ENCODE results near the gene ARHGAP26. TPM values are rescaled to one million over a fixed set of nuclear protein-coding genes. Genes with fewer than 3 reads are reported as not detected.

ARHGAP26 gene
- total RNA-seq, 1 donor from 2014 or later: 20.0 TPM

DNA sequence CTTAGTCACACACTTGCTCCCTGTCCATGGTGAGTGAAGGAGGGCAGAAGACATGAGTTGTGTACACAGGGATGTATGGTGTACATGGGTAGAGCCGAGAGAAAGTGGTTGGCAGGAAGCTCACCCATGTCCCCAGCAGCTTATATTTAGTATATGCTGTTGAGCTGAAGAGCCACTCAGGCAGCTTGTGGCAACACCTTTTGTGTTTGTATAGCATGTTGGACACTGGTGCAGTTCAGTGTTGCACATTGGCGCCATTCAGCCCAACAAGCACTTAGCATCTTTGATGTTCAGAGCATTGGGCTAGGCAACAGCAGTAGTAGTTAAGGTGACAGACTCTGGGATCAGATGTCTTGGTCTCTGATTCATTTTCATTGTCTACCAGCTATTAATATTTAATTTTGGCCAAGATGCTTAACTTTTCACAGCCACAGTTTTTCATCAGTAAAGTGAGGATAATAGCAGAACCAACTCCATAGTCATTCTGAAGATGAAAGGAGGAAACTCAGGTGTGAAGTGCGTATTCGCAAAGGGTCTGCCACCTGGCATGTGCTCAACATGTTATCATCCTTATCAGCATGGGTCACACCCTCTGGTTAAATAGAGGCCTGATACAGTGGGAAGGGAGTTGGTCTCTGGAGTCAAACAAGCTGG, 448.5 kb downstream of the ARHGAP26 start:
- H3K4me1 Mint-ChIP-seq (ENCODE audit: low read depth): peaks cover 91% of the 10 kb centered on the region
- peak overlapping the region; percentile 80 for H3K27ac Mint-ChIP-seq
- H3K27me3 Mint-ChIP-seq (ENCODE audit: insufficient read depth): no peaks in the 10 kb centered on the region
- H3K4me3 Mint-ChIP-seq: no peak overlapping the region
- H3K36me3 Mint-ChIP-seq (ENCODE audit: low read depth): peaks cover 33% of the 10 kb centered on the region
- intact Hi-C loops (cut with micrococcal nuclease): no loop called here
- DNase-seq (ENCODE audit: low spot score): no peak
- no peaks in the 10 kb centered on the region for H3K9me3 Mint-ChIP-seq

DNA sequence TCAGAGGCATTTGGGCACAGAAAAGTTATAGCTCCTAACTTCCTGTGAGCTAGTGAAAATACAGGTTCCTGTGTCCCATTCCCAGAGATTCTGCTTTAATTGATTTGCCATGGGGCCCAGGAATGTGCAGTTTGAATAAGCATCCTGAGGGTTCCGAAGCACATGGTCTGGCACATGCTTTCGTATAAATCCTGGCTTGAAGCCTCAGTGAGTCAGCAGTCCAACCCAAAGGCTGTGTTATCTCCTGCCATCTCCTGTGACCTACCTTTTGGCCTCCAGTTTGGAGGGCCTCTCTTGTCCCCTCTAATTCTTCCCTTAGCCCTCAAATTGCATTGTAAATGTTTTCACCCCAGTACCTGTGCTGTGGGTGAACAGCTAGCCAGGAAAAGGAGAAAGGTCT, 449.5 kb downstream of the ARHGAP26 start:
- Mint-ChIP-seq H3K36me3 (ENCODE audit: low read depth) (peaks cover 30% of the 10 kb centered on the region), H3K4me1 (ENCODE audit: low read depth) (peaks cover 89% of the 10 kb centered on the region), H3K4me3 (no peak overlapping the region), H3K9me3 (no peaks in the 10 kb centered on the region), H3K27ac (no peak overlapping the region), H3K27me3 (ENCODE audit: insufficient read depth) (no peaks in the 10 kb centered on the region)
- intact Hi-C loops (cut with micrococcal nuclease): loop anchor here (5.0 to 10.0 kb wide), 3 partner anchors 43 to 608 kb away; no protein-coding TSS in a partner anchor
- no peak for DNase-seq (ENCODE audit: low spot score)

DNA sequence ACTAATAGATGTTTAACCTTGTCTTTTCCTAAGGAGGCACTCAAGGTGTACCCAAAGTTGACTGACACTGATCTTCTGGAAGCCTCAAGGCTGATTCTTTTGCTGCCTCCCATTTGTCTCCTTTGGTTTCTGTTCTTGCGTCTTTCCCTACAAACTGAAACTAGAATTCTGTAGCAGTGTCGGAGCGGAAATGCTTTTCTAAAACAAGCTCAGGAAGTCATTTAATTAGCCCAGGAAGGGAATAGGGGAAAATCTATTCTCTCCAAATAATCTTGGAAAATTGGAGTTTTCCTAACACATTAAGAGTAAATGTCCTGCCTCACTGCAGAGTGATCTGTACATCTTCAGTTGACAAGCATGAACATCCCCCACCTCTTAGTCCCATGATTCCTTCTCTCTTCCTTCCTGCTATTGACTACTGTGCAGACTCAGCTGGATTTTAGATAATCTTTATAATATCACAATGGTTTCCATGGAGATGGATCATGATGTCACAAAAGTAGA, 450.6 kb downstream of the ARHGAP26 start:
- no peaks in the 10 kb centered on the region for H3K27me3 Mint-ChIP-seq (ENCODE audit: insufficient read depth)
- H3K4me3 Mint-ChIP-seq: peak overlapping the region; percentile 30
- H3K9me3 Mint-ChIP-seq: no peaks in the 10 kb centered on the region
- peaks cover 23% of the 10 kb centered on the region for H3K36me3 Mint-ChIP-seq (ENCODE audit: low read depth)
- peaks cover 84% of the 10 kb centered on the region for H3K4me1 Mint-ChIP-seq (ENCODE audit: low read depth)
- intact Hi-C loops (cut with micrococcal nuclease): loop anchor here (5.0 to 10.0 kb wide), 3 partner anchors 42 to 607 kb away; no protein-coding TSS in a partner anchor
- DNase-seq (ENCODE audit: low spot score): no peak
- H3K27ac Mint-ChIP-seq: peak overlapping the region; percentile 92

DNA sequence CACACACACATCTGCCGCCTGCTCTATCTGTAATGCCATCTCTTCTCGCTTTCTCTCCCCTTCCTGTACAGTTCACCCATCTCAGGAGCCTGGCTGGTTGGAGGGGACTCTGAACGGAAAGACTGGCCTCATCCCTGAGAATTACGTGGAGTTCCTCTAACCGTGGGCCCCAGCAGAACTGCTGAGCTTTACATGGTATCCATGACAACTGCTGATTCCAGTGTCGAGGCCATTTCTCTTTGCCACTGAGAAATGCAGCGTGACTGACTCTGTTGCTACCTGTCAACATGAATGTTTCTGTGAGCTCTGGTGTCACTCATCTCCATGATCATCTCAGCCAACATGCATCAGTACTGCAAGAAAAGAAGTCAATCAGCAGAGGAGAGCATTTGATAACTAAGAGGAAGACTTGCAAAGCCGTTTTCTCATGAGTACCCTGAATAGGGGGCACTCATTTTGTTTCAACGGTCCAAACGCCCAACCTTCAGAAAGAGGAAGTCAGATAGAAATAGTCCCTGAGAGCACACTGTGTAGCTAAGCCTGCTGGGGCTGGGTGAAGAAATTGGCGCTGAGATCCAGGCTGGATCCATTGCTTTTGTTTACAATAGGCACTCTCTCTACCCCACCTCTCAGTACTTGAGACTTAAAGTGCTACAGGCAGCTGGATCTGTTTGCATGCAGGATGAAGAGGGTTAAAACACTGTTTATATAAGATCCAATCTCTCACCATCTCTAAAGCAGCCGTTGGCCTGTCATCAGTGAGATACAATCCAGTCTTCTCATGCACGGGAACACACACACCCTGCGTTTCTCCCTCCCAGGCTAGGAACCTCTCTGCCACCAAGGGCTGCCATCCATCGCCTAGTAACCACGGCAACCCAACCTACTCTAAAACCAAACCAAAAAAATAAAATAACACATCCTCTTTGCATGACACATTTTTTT, 452.4 kb downstream of the ARHGAP26 start:
- peaks cover 77% of the 10 kb centered on the region for H3K4me1 Mint-ChIP-seq (ENCODE audit: low read depth)
- peak overlapping the region; percentile 92 for H3K27ac Mint-ChIP-seq
- peaks cover 16% of the 10 kb centered on the region for H3K36me3 Mint-ChIP-seq (ENCODE audit: low read depth)
- DNase-seq (ENCODE audit: low spot score): peak; percentile 59
- no peaks in the 10 kb centered on the region for H3K27me3 Mint-ChIP-seq (ENCODE audit: insufficient read depth)
- intact Hi-C loops (cut with micrococcal nuclease): loop anchor here (1.0 to 10.0 kb wide), 10 partner anchors 8 to 605 kb away; no protein-coding TSS in a partner anchor
- H3K4me3 Mint-ChIP-seq: peak overlapping the region; percentile 60
- H3K9me3 Mint-ChIP-seq: no peaks in the 10 kb centered on the region

DNA sequence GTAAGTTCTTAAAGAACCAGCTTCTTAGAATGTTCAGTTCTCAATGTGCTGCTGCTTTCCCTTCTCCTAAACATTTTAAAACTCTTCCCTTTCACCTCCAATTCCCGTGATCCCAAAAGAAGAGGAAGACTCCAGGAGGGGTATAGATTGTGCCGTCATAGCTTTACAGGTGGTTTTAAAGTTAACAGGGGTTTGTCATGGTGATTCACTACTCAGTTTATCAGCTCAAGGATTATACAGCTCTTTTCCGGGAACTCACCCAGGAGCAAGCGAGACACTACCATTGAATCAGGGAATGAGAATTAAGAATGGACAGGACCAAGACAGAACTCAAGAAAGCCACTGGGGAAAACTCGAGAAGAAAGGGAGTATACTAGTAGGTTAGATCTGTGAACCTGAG, 454.5 kb downstream of the ARHGAP26 start:
- H3K4me3 Mint-ChIP-seq: no peak overlapping the region
- no peaks in the 10 kb centered on the region for H3K27me3 Mint-ChIP-seq (ENCODE audit: insufficient read depth)
- DNase-seq (ENCODE audit: low spot score): no peak
- no peaks in the 10 kb centered on the region for H3K9me3 Mint-ChIP-seq
- peaks cover 9% of the 10 kb centered on the region for H3K36me3 Mint-ChIP-seq (ENCODE audit: low read depth)
- H3K27ac Mint-ChIP-seq: peak overlapping the region; percentile 40
- peaks cover 72% of the 10 kb centered on the region for H3K4me1 Mint-ChIP-seq (ENCODE audit: low read depth)
- intact Hi-C loops (cut with micrococcal nuclease): loop anchor here (5.0 to 10.0 kb wide), 3 partner anchors 38 to 603 kb away; no protein-coding TSS in a partner anchor

DNA sequence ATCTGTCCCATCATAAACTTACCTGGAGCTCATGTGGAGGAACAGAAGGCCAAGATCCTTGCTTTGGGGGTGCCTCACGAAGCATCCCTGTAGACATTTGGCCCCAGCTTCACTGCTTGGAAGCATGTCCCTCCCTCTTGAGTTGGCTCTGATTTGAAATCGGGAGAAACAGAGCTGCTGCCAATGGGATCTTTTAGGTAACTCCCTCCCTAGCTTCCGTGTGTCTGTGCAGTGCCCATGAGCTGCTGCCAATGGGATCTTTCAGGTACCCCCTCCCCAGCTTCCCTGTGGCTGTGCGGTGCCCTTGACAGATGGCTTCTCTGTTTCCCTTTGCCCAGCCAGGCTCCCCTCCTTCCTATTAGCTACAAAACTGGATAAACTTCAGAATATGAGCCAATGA, 455.3 kb downstream of the ARHGAP26 start:
- intact Hi-C loops (cut with micrococcal nuclease): loop anchor here (10.0 kb wide), 1 partner anchor 469 kb away; no protein-coding TSS in a partner anchor
- DNase-seq (ENCODE audit: low spot score): no peak
- Mint-ChIP-seq H3K36me3 (ENCODE audit: low read depth) (peaks cover 9% of the 10 kb centered on the region), H3K4me3 (no peak overlapping the region), H3K4me1 (ENCODE audit: low read depth) (peaks cover 73% of the 10 kb centered on the region), H3K9me3 (no peaks in the 10 kb centered on the region), H3K27ac (peak overlapping the region; percentile 21), H3K27me3 (ENCODE audit: insufficient read depth) (no peaks in the 10 kb centered on the region)

DNA sequence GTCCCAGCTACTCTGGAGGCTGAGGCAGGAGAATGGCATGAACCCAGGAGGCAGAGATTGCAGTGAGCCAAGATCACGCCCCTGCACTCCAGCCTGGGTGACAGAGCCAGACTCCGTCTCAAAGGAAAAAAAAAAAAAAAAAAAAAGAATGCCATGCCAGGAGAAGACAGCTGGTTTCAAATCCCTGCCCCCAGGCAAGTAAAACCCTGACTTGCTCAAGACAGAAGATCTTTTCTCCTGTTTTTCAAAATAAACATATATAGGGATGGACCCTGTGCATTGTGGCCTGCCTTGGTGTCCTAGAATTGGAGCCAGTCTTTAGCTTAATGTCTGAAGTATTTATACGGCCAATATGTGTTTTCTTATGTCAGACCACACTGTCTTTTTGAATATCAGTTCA, 456.2 kb downstream of the ARHGAP26 start:
- intact Hi-C loops (cut with micrococcal nuclease): loop anchor here (10.0 kb wide), 1 partner anchor 468 kb away; no protein-coding TSS in a partner anchor
- Mint-ChIP-seq H3K4me1 (ENCODE audit: low read depth) (peaks cover 72% of the 10 kb centered on the region), H3K4me3 (no peak overlapping the region), H3K9me3 (no peaks in the 10 kb centered on the region), H3K27me3 (ENCODE audit: insufficient read depth) (no peaks in the 10 kb centered on the region), H3K36me3 (ENCODE audit: low read depth) (peaks cover 9% of the 10 kb centered on the region), H3K27ac (no peak overlapping the region)
- DNase-seq (ENCODE audit: low spot score): no peak

DNA sequence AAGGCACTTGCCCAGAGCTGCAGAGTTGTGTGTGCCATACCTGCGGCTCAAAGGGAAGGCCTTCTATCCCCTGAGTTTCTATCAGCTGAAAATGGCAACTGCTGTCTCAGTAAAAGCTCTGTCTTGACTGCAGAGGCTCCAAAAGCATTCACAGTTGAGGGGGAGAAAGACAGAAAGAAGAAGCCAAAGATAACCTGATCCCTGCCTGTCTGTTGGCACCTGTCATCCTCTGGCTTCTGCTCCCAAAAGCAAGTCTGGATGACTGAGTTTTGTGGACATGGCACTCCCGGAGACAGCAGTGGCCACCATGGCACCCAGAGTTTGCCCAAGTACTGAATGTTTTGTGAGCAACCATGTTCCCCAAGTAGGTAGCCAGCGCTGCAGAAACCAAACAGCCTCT, 456.7 kb downstream of the ARHGAP26 start:
- intact Hi-C loops (cut with micrococcal nuclease): loop anchor here (10.0 kb wide), 1 partner anchor 468 kb away; no protein-coding TSS in a partner anchor
- H3K9me3 Mint-ChIP-seq: no peaks in the 10 kb centered on the region
- no peak for DNase-seq (ENCODE audit: low spot score)
- H3K4me3 Mint-ChIP-seq: no peak overlapping the region
- no peak overlapping the region for H3K27ac Mint-ChIP-seq
- H3K27me3 Mint-ChIP-seq (ENCODE audit: insufficient read depth): no peaks in the 10 kb centered on the region
- peaks cover 67% of the 10 kb centered on the region for H3K4me1 Mint-ChIP-seq (ENCODE audit: low read depth)
- peaks cover 9% of the 10 kb centered on the region for H3K36me3 Mint-ChIP-seq (ENCODE audit: low read depth)

DNA sequence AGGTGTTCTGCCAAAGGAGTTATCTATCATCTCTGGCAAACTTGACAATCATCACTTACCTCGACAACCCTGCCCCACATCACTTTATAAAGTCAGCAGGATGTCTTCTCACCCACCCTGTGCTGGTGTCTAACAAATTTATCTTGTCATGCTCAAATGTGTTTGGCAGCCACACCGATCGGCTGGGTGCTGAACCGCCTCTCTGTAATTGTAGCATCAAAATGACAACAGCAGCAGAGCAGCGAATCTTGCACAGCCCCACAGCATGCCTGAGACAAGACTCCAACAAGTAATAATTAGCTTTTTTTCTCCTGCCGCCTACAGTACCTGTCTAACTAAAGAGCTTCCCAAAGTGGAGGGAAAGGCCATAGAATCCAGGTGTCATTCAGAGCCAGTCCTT, 457.1 kb downstream of the ARHGAP26 start:
- no peak overlapping the region for H3K27ac Mint-ChIP-seq
- H3K27me3 Mint-ChIP-seq (ENCODE audit: insufficient read depth): no peaks in the 10 kb centered on the region
- H3K4me1 Mint-ChIP-seq (ENCODE audit: low read depth): peaks cover 63% of the 10 kb centered on the region
- intact Hi-C loops (cut with micrococcal nuclease): loop anchor here (10.0 kb wide), 1 partner anchor 468 kb away; no protein-coding TSS in a partner anchor
- DNase-seq (ENCODE audit: low spot score): no peak
- no peak overlapping the region for H3K4me3 Mint-ChIP-seq
- H3K36me3 Mint-ChIP-seq (ENCODE audit: low read depth): peaks cover 7% of the 10 kb centered on the region
- no peaks in the 10 kb centered on the region for H3K9me3 Mint-ChIP-seq

DNA sequence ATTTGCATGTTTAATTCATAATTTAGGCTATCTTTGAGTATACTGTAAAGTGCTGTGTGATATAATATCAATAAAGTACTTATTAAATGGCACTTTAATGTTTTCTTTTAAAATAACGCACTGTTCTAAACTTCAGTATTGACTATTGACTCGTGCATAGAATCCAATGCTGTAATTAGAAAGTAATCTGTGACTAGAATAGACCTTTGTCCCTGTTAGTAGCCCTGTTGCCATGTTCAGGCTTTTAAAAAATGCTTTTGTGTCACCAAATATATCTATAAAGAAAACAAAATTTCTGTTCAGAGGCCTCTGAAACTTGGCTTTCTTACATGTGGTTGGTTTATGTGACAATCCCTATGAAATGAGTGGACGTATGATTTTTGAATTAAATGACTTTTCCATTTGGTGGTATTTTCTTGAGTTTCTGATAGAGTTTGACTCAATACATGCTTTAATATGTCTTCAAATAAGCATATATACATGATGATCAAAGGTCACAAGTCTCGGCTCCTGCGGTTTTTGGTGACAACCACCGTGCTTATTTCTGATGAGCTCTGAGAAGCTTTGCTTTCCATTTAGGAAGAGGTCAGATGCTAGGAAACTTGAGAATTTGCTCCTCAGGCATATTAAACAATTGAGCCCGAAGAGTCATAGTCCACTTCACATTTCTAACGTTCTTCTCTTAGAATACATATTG, 458.6 kb downstream of the ARHGAP26 start:
- no peak for DNase-seq (ENCODE audit: low spot score)
- peak overlapping the region; percentile 43 for H3K4me3 Mint-ChIP-seq
- peaks cover 48% of the 10 kb centered on the region for H3K4me1 Mint-ChIP-seq (ENCODE audit: low read depth)
- intact Hi-C loops (cut with micrococcal nuclease): loop anchor here (1.0 to 10.0 kb wide), 2 partner anchors 31 to 466 kb away; no protein-coding TSS in a partner anchor
- no peaks in the 10 kb centered on the region for H3K9me3 Mint-ChIP-seq
- no peaks in the 10 kb centered on the region for H3K27me3 Mint-ChIP-seq (ENCODE audit: insufficient read depth)
- peaks cover 3% of the 10 kb centered on the region for H3K36me3 Mint-ChIP-seq (ENCODE audit: low read depth)
- H3K27ac Mint-ChIP-seq: peak overlapping the region; percentile 87

DNA sequence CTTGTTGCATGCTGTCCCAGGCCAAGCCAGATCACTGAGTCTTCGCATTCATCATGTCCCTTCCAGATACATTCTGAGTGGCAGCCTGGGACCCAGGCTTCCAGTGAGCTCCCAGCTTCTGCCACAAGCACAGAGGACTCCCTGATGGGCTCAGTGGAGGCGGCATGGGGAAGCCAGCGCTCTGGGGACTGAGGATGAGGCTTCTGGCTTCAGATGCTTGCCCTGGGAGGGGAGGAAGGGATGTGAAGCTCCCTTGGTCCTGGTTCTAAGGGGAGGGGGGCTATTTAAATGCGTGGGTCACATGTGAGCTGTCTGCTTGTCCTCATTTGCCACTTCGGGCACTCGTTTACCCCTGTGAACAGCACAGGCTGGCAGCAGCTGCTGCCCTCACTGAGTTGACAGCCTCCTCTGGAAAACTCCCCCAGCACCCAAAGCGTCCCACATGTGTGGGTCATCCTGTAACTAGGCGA, 459.3 kb downstream of the ARHGAP26 start:
- Mint-ChIP-seq H3K36me3 (ENCODE audit: low read depth) (peaks cover 5% of the 10 kb centered on the region), H3K4me1 (ENCODE audit: low read depth) (peaks cover 43% of the 10 kb centered on the region), H3K27ac (peak overlapping the region; percentile 87), H3K4me3 (peak overlapping the region; percentile 43), H3K9me3 (no peaks in the 10 kb centered on the region), H3K27me3 (ENCODE audit: insufficient read depth) (no peaks in the 10 kb centered on the region)
- DNase-seq (ENCODE audit: low spot score): peak; percentile 6
- intact Hi-C loops (cut with micrococcal nuclease): loop anchor here (1.0 to 10.0 kb wide), 2 partner anchors 32 to 465 kb away; no protein-coding TSS in a partner anchor

All from activated T-helper 1 cell treated with anti-CD3 and anti-CD28 coated beads, Interleukin-12 subunit alpha, Interleukin-12 subunit beta, Interleukin-2, Interleukin-4 antibody, amounts not matched to agents 30 ng/mL and 10 ng/mL and 1 ng/mL, durations not matched to agents 14 hours and 24 hours and 36 hours (primary cell).